ENCODE measurements around the gene KLHL40.

Gene KLHL40

DNA sequence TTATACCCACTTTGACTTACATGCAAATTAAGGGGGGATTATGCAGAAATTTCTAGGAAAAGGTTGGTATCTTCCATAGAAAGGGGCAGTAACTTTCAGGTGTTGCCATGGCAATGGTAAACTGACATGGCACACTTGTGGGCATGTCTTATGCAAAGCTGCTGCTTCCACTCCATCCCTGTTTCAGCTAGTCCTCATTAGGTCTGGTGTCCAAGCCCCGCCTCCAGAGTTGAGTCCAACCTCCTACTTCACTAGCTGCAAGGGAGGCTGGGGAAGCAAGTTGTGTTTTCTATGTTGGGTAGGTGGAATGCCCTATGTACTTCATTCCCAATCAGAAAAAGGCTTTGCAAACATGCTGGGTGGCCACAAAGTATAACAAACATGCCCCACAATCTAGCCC is 14.7 kb upstream of the KLHL40 start:
- DNase-seq = no peak

GRCh38 chr3:42672515-42672914 is 12.8 kb upstream of the KLHL40 start:
- DNase-seq = no peak

DNA sequence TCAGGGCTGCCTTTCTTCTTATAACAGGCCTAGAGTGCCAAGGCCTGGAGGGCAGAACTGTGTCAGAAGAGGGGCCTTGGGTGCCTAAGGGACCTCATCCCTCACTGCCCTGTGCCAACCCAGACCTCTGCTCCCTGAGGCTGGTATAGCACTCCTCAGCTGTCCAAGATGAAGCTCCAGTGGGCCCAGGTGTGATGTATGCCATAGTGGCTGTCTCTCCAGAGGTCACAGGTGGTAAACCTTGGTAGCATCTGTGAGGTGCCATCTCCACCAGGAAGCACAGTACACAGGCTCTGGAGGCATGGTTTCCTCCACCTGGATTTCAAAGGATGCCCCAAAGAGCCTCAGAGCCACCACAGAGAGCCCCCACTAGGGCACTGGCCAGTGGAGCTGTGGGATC is 12.3 kb upstream of the KLHL40 start:
- DNase-seq = no peak

DNA sequence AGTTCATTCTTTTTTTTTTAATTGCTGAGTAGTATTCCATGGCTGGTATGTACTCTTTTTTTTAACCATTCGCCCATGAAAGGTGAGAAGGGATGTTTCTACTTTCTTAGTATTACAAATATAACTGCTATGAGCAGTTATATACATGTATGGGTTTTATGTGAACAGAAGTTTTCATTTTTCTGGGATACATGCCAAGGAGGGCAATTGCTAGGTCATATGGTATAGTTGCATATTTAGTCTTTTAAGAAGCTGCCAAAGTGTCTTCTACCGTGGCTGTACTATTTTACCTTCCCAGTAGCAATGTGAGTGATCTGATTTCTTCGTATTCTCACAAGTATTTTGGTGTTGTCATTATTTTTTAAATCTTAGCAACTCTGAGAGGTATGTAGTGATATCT is 11.2 kb upstream of the KLHL40 start:
- no peak for DNase-seq

DNA sequence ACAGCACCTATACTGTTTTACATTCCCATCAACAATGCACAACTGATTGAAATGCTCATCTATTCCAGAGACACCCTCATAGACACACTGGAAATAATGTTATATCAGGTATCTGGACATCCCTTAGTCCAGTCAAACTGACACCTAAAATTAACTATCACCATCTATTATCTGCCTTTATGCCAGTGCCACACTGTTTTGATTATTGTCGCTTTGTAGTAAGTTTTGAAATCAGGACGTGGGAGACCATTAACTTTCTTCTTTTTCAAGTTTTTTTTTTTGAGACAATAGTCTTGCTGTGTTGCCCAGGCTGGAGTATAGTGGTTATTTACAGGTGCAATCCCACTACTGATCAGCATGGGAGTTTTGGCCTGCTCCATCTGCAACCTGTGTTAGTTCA is 9.4 kb upstream of the KLHL40 start:
- no peak for DNase-seq

- no peak for DNase-seq
Observed at GRCh38 chr3:42678447-42678846, 6.9 kb upstream of the KLHL40 start.

GRCh38 chr3:42680271-42680670 is 5.1 kb upstream of the KLHL40 start:
- DNase-seq = no peak

- no peak for DNase-seq
Observed at GRCh38 chr3:42680806-42681205, 4.5 kb upstream of the KLHL40 start.

GRCh38 chr3:42681361-42682038 is 3.8 kb upstream of the KLHL40 start:
- DNase-seq = no peak

DNA sequence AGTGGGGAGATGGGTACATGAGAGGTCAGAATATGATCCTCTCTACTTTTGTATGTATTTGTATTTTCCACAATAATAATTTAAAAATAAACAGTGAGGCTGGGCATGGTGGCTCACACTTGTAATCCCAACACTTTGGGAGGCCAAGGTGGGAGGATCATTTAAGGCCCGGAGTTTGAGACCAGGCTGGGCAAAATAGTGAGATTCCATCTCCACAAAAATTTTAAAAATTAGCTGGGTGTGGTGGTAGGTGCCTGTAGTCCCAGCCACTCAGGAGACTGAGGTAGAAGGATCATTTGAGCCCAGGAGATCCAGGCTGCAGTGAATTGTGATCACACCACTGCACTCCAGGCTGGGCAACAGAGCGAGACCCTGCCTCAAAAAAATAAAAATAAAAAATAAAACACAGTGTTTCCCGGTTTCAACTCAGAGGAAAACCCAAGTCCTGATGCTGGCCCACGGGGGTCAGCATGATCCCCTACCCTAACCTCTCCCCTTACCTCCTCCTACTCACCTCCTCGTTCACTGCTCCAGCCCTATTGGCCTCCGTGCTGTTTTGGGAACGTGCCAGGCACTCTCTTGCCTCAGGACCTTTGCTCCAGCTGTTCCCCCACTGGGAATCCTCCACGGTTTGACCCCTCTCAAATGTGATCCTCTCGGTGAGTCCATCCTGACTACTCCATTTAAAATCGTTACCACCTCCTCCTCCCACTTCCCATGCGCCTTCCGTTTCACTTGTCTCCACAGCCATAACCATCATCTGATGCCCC is 2.9 kb upstream of the KLHL40 start:
- no peak for DNase-seq

GRCh38 chr3:42683875-42684598 is 1.3 kb upstream of the KLHL40 start:
- DNase-seq = no peak

- no peak for DNase-seq
Observed at GRCh38 chr3:42684632-42685362, 540 bp upstream of the KLHL40 start.

GRCh38 chr3:42685891-42686820 is 819 bp downstream of the KLHL40 start:
- no peak for DNase-seq

DNA sequence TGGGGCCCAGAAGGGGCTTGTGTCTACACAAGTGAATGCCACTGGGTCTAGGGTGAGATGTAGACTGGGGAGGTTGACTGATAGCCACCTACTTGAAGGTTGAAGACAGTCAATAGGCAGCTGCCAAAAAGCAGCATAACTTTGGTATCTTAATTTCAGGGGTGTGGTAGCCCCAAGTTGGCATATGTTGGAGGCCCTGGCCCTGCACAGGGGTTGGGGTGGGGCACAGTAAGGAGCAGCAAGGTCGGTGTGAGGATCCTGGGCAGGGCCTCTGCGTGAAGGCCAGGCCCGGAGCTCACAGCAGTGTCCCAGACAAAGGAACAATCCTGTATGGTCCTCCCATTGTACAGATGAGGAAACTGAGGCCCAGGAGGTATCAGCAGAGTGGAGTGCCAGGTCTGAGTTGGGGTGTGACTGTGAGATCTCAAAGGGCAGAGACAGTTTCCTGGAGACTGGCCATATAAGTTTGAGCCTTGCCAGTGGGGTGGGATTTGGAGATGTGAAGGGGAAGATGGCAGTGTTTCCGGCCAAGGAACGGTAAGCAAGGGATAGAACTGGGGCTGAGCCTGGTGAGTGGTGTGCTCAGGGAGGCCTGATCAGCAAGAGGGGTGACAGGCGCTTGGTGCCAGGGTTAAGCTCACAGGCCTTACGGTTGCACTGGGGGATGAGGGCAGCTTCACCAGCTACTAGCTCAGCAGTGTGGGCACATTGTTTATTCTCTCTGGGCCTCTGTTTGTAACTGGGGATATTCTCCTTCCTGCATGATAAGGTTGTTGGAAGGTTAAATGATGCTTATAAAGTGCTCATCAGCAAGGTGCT is 1.7 kb downstream of the KLHL40 start:
- DNase-seq = no peak

DNA sequence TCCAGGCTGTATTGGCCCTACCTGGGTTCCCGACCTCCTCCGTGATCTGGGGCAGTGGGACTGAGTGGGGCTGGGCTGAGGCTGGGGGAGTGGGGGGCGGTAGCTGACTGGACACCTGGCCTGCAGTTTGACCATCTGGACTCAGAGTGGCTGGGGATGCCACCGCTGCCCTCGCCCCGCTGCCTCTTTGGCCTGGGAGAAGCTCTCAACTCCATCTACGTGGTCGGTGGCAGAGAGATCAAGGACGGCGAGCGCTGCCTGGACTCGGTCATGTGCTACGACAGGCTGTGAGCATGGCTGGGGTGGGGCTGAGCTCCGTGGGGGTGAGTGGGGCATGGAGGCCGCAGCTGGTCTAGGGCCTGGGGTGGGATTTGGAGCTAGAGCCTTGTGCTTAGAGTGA is 2.7 kb downstream of the KLHL40 start:
- no peak for DNase-seq

DNA sequence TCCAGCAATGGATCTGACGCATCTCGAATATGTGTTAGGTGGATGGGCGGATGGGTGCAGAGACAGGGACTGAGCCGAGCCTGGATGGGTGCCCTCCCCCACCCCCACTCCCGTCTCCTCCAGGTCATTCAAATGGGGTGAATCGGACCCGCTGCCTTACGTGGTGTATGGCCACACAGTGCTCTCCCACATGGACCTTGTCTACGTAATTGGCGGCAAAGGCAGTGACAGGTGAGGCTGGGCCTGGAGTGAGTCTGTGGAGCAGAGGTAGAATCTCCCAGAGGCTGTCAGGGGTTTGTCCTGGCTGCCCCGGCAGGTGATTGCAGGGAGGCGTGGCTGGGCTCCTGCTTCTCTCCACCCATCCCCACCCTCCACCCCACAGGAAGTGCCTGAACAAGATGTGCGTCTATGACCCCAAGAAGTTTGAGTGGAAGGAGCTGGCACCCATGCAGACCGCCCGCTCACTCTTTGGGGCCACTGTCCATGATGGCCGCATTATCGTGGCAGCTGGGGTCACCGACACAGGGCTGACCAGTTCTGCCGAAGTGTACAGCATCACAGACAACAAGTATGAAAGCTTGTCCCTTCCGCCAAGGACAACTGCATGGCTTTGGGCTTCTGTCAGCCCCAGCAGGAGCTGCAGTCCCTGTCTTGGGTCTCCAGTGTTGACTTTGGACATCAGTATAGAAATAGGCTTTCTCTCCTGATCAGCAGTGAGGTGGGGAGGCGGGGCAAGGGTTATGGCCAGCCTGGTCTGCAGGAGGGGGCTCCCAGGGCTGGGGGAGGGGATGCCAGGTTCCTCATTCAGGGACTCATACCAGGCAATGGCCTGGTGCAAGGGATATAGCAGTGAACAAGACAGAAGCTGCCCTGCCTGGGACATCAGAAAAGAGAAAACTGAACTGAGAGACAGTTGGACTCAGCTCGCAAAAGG is 3.4 kb downstream of the KLHL40 start:
- DNase-seq = no peak

DNA sequence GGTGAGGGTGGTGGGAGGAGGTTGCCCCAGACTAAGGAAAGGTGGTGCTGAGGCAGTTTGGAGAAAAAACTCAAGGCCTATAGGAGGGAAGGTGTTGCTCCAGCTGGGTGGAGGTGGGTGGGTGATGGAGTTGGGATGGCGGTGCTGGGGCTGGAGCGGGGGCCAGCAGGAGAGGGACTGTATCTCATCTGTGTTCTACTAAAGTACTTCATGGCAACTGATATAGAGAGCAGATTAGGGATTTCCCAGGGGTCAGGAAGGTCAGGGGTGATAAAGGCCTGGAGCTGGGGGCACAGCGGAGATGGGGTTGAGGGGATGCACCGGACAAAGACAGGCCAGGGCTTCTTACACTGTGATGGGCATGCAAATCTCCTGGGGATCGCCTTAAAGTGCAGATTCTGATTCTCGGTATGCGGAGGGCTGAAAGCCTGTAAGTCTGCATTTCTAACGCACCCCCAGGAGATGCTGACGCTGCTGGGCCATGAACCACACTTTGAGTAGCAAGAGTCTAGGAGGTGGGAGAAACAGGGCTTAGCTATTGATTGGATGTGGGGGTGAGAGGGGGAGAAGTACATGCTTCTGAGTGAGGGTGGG is 4.2 kb downstream of the KLHL40 start:
- DNase-seq = no peak

- no peak for DNase-seq
Observed at GRCh38 chr3:42690191-42690590, 4.9 kb downstream of the KLHL40 start.
